GM04503 (cell line): ENCODE results near the gene TBC1D22A.

Experiments
- DNase-seq: peaks from one replicate; pipeline ENCODE4 v3.0.0-alpha.2; 2012; ENCODE audit warnings: low read depth

Gene TBC1D22A

GRCh38 chr22:46835693-46836092, 73.2 kb downstream of the TBC1D22A start:
- DNase-seq, result no peak

- no peak for DNase-seq
These were observed 79.1 kb downstream of the TBC1D22A start for GRCh38 chr22:46841522-46841921.

- DNase-seq, result no peak
These were observed 80.2 kb downstream of the TBC1D22A start for GRCh38 chr22:46842606-46843005.

GRCh38 chr22:46843821-46844255, 81.4 kb downstream of the TBC1D22A start:
- DNase-seq, result peak; percentile 47

- no peak for DNase-seq
These were observed 82.3 kb downstream of the TBC1D22A start for GRCh38 chr22:46844606-46845210.

DNA sequence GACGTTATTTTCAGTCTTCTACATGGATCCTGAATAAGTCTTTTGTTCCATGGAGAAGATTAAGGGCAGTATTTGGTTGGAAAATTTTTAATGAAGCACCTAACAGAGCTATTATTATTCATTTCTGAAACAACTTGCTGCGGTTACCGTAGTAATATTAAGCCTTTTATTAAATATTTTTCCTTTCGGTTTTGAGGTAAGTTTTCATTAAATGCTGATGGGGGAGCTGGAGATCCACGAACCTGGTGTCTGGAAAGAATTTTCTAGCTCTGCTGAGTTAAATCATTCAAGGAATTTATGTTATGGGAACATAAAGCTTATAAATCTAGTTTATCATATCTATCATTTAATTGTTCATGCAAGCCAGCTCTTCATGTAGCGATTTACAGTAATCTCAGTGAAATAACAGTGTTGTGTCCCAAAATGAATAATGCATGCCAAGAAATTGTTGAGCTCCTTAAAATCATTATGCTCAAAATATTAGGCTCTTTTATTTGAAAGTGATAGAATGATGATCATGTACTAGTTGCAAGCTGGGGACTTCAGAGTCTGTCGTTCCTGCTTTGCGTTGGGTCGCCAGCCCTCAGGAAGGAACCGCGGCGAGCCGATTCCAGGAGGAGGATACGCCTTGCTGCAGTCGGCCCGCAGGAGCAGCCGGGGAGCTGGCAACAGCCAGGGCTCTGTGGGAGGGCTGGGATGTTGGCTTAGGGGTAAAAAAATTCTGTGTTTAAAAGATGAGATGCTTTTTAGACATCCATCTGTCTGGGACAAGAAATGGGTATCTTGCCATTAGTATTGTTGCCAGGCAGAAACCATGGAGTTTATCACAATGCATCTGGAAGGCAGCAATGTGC, 83.1 kb downstream of the TBC1D22A start:
- DNase-seq, result no peak

DNA sequence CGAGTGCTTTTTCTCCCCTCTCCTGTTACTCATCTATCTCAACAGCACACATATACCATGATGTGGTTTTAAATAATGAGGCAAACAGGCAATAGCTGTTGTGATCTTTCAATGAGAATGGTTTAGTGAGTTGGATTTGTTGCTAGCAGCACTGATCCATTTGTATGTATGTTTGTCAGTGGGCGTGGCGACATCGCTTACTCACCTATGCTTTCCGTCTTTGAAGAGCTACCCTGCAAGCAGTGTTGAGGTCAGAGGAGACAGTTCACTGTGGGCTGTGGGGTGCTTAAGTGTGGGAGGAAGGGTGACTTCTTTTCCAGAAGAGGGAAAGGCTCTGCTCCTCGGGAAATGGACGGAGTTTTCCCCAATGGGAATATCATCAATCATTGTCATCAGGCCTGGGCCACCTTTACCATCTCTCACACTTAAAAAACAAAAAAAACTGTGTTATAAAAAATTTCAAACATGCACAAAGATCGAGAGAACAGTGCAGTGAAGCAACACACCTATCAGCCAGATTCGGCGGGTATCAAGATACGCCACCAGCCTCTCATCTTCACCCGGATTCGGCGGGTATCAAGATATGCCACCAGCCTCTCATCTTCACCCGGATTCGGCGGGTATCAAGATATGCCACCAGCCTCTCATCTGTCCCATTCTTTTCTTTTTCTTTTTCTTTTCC, 83.8 kb downstream of the TBC1D22A start:
- no peak for DNase-seq

DNA sequence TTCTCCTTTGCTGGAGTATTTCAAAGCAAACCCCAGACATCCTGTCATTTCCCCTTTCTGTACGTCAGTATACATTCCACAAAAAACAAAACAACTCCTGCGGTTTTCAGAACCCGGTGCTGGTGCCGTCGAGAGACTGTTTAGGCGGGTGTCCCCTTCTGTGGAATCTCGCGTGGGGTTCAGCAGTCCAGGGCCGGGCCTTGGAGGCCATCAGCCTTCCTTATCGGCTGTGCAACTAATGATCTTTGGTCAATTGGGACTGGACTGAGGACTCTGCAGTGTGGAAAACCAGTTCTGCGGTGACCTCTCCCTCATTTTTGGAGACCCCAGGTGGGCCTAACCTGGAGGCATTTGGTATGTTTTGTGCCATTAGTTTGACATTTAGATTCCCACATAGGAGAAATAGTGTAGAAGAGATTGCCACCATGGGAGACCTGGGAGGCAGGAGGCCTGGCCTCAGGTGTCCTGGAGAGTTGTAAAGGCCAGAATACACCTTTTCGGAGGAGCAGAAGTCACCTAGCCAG, 84.4 kb downstream of the TBC1D22A start:
- no peak for DNase-seq

DNA sequence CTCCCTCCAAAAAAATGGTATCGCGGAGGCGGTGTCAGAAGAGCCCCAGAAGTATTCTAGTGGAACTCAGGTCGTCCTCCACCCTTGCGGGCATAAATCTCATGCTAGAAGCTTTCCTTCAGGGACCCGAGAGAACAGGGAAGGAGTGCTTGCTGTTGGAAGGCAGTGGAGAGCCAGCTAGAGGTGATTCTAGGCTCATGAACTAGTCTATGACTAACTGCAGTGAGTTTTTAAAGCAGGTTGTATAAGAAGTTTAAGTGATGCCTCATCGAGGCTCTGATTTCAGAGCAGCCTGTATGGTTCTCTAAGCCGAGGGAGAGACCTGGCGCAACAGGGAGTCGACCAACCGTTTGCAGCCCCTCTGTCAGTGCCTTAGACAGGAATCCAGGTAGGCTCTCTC, 85.7 kb downstream of the TBC1D22A start:
- no peak for DNase-seq

GRCh38 chr22:46849101-46849500, 86.7 kb downstream of the TBC1D22A start:
- no peak for DNase-seq

- no peak for DNase-seq
These were observed 87.5 kb downstream of the TBC1D22A start for GRCh38 chr22:46849951-46850350.

DNA sequence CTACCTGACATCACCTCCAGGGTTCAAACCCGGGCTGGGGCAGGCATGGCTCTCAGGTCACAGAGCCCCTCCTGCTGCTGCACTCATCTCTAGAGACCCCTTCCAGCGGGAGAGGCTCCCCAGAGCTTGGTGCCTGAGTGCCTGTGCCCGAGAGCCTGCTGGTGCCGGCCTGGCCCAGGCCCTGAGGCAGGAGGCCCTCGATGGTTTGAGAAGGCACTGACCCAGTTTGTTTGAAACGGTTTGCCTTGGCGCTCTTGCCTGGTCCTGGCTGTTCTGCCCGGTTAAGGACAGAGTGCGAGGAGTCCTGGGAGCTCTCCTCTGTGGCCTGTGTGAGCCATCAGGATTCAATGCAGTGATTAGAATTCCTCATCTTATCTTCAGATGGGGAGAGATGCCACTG, 88.9 kb downstream of the TBC1D22A start:
- DNase-seq, result no peak

GRCh38 chr22:46851941-46852340, 89.5 kb downstream of the TBC1D22A start:
- DNase-seq, result no peak

GRCh38 chr22:46852771-46853170, 90.3 kb downstream of the TBC1D22A start:
- DNase-seq, result no peak

GRCh38 chr22:46853191-46853590, 90.7 kb downstream of the TBC1D22A start:
- DNase-seq, result no peak

GRCh38 chr22:46854125-46854870, 91.8 kb downstream of the TBC1D22A start:
- no peak for DNase-seq

- DNase-seq, result no peak
These were observed 93.2 kb downstream of the TBC1D22A start for GRCh38 chr22:46855681-46856080.

DNA sequence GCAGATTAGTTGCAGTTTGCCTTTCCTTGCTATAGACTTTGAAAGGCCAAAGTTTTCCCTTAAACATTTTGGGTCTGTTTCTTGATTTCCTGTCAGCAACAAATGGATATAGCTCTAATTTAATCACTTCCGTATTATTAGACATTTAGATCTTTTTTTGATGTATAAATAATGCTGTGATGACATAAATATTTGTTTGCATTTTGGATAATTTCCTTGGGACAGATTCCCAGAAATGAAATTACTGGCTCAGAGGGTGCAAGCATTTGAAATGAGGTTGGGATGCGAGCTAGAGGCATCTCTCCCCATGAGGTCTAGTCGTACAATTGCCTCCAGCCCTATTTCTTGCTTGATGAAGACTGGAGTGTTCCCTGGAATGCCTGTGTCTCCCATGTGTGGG, 94.2 kb downstream of the TBC1D22A start:
- no peak for DNase-seq

GRCh38 chr22:46857142-46857884, 94.9 kb downstream of the TBC1D22A start:
- no peak for DNase-seq

DNA sequence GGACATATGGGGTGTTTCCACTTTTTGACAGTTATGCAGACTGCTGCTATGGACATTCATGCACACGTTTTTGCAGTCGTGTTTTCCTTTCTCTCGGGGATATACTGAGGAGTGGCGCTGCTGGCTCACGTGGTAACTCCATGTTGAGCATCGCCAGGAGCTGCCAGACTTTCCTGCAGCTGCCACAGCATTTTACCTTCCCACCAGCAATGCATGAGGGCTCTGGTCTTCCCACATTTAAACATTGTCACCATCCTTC, 95.4 kb downstream of the TBC1D22A start:
- DNase-seq, result no peak

GRCh38 chr22:46858181-46858771, 95.8 kb downstream of the TBC1D22A start:
- DNase-seq, result no peak
